Astrocyte (in vitro differentiated cells and primary cell): ENCODE measurements around the gene ZNF207. TPM values are rescaled to one million over a fixed set of nuclear protein-coding genes. Genes with fewer than 3 reads are reported as not detected.
"Not testable (repeated sequence)": the region's sequence is repeated elsewhere in the genome, so short reads cannot be mapped to it uniquely, and the experiment has no call there.

ENCODE experiments used
- DNase-seq: peaks from one replicate; pipeline ENCODE4 v3.0.0-alpha.2; 2010; ENCODE audit warnings: low read depth
- FAIRE-seq: peaks from 2 replicates; lab custom pipeline; 2011; peaks lifted over from hg19 to GRCh38; lab: Jason Lieb, UNC
- H2AFZ ChIP-seq: 2 replicates; pipeline ENCODE4 v1.6.0; 2012; ENCODE audit warnings: low read depth, low read length, inconsistent platforms
- H3K27ac ChIP-seq: 2 replicates; pipeline ENCODE4 v1.5.1; 2011; ENCODE audit warnings: low read depth, low read length, inconsistent platforms
- H3K27me3 ChIP-seq: 2 replicates; pipeline ENCODE4 v1.6.0; 2011; ENCODE audit warnings: low read length, inconsistent platforms; ENCODE audit not compliant: insufficient read depth
- H3K36me3 ChIP-seq: 2 replicates; pipeline ENCODE4 v1.5.1; 2011; ENCODE audit warnings: low read length, inconsistent platforms; ENCODE audit not compliant: insufficient read depth
- H3K4me1 ChIP-seq: 2 replicates; pipeline ENCODE4 v1.5.1; 2011; ENCODE audit warnings: low read length, inconsistent platforms; ENCODE audit not compliant: insufficient read depth
- H3K4me2 ChIP-seq: 2 replicates; pipeline ENCODE4 v1.6.0; 2012; ENCODE audit warnings: low read length, inconsistent platforms
- H3K4me3 ChIP-seq: 2 replicates; pipeline ENCODE4 v1.5.1; 2011; ENCODE audit warnings: low read depth, mild to moderate bottlenecking, low read length, inconsistent platforms; ENCODE audit not compliant: insufficient read depth
- H3K79me2 ChIP-seq: 2 replicates; pipeline ENCODE4 v1.6.0; 2012; ENCODE audit warnings: mild to moderate bottlenecking, low read length, inconsistent platforms; ENCODE audit not compliant: insufficient read depth
- H3K9ac ChIP-seq: 2 replicates; pipeline ENCODE4 v1.6.0; 2012; ENCODE audit warnings: mild to moderate bottlenecking, low read length, inconsistent platforms
- H3K9me3 ChIP-seq: 2 replicates; pipeline ENCODE4 v1.5.1; 2012; ENCODE audit warnings: low read depth, mild to moderate bottlenecking, low read length, inconsistent platforms; ENCODE audit not compliant: insufficient read depth
- H4K20me1 ChIP-seq: 2 replicates; pipeline ENCODE4 v1.6.0; 2012; ENCODE audit warnings: low read length, inconsistent platforms; ENCODE audit not compliant: insufficient read depth
- H3K27ac Mint-ChIP-seq: one replicate; pipeline ENCODE4 v1.8.0; 2021; ENCODE audit warnings: mild to moderate bottlenecking, mixed read lengths; ENCODE audit not compliant: unreplicated experiment
- H3K27me3 Mint-ChIP-seq: one replicate; pipeline ENCODE4 v1.8.0; 2021; ENCODE audit warnings: low read depth, mixed read lengths; ENCODE audit not compliant: unreplicated experiment
- H3K36me3 Mint-ChIP-seq: one replicate; pipeline ENCODE4 v1.8.0; 2021; ENCODE audit warnings: low read depth, mixed read lengths; ENCODE audit not compliant: unreplicated experiment
- H3K4me1 Mint-ChIP-seq: one replicate; pipeline ENCODE4 v1.8.0; 2021; ENCODE audit warnings: low read depth, mixed read lengths; ENCODE audit not compliant: unreplicated experiment
- H3K4me3 Mint-ChIP-seq: one replicate; pipeline ENCODE4 v1.8.0; 2021; ENCODE audit warnings: mild to moderate bottlenecking, moderate library complexity, mixed read lengths; ENCODE audit not compliant: unreplicated experiment
- H3K9me3 Mint-ChIP-seq: one replicate; pipeline ENCODE4 v1.8.0; 2021; ENCODE audit warnings: mild to moderate bottlenecking, mixed read lengths; ENCODE audit not compliant: unreplicated experiment
- CTCF ChIP-seq: IDR thresholded peaks from 2 replicates; pipeline ENCODE4 v1.5.1; 2011; ENCODE audit warnings: low read depth, mild to moderate bottlenecking, inconsistent platforms, low read length, moderate library complexity; ENCODE audit not compliant: insufficient read depth
- EZH2 ChIP-seq: IDR thresholded peaks from 2 replicates; pipeline ENCODE4 v1.6.1; 2012; ENCODE audit warnings: mild to moderate bottlenecking, low read length, inconsistent platforms; ENCODE audit not compliant: insufficient read depth
- total RNA-seq: library from RNA; stranded (reverse); gene quantifications from 2 replicates; pipeline ENCODE4 v1.2.1, GENCODE V29; 2021

Gene ZNF207
- total RNA-seq, 1 donor from 2014 or later, result 168 TPM

- FAIRE-seq (no peak), DNase-seq (no peak)
- Histone ChIP-seq H3K79me2 (no peaks in the 10 kb centered on the region), H3K27ac (no peak overlapping the region), H2AFZ (no peak overlapping the region), H4K20me1 (no peaks in the 10 kb centered on the region), H3K36me3 (no peaks in the 10 kb centered on the region), H3K9ac (no peak overlapping the region), H3K4me2 (no peak overlapping the region), H3K27me3 (peaks cover 18% of the 10 kb centered on the region), H3K4me1 (no peaks in the 10 kb centered on the region), H3K4me3 (no peak overlapping the region), H3K9me3 (no peaks in the 10 kb centered on the region)
- H3K27ac Mint-ChIP-seq, result no peak overlapping the region
- peaks cover under 1% of the 10 kb centered on the region for H3K36me3 Mint-ChIP-seq
- TF ChIP-seq EZH2, result no peak
- no peak for TF ChIP-seq CTCF
- no peak overlapping the region for H3K4me3 Mint-ChIP-seq
- no peaks in the 10 kb centered on the region for H3K4me1 Mint-ChIP-seq
- peaks cover 33% of the 10 kb centered on the region for H3K27me3 Mint-ChIP-seq
- no peaks in the 10 kb centered on the region for H3K9me3 Mint-ChIP-seq
Measured at GRCh38 chr17:32317353-32317752, 32.6 kb upstream of the ZNF207 start.

GRCh38 chr17:32318071-32318470 is 31.9 kb upstream of the ZNF207 start:
- H3K27me3 Mint-ChIP-seq, result peaks cover 36% of the 10 kb centered on the region
- Histone ChIP-seq H3K4me2 (no peak overlapping the region), H3K4me3 (no peak overlapping the region), H3K27me3 (peaks cover 18% of the 10 kb centered on the region), H2AFZ (no peak overlapping the region), H3K9me3 (no peaks in the 10 kb centered on the region), H3K36me3 (no peaks in the 10 kb centered on the region), H4K20me1 (no peaks in the 10 kb centered on the region), H3K27ac (no peak overlapping the region), H3K9ac (no peak overlapping the region), H3K79me2 (no peaks in the 10 kb centered on the region), H3K4me1 (no peaks in the 10 kb centered on the region)
- no peak overlapping the region for H3K4me3 Mint-ChIP-seq
- TF ChIP-seq EZH2 (no peak), CTCF (no peak)
- H3K4me1 Mint-ChIP-seq, result no peaks in the 10 kb centered on the region
- no peaks in the 10 kb centered on the region for H3K9me3 Mint-ChIP-seq
- peaks cover 2% of the 10 kb centered on the region for H3K36me3 Mint-ChIP-seq
- FAIRE-seq (no peak), DNase-seq (no peak)
- no peak overlapping the region for H3K27ac Mint-ChIP-seq

GRCh38 chr17:32319548-32319905 is 30.4 kb upstream of the ZNF207 start:
- H3K27ac ChIP-seq, result no peak overlapping the region
- Mint-ChIP-seq H3K27me3 (peaks cover 33% of the 10 kb centered on the region), H3K27ac (no peak overlapping the region), H3K36me3 (peaks cover 2% of the 10 kb centered on the region), H3K9me3 (no peaks in the 10 kb centered on the region), H3K4me3 (no peak overlapping the region), H3K4me1 (no peaks in the 10 kb centered on the region)
- H3K27me3 ChIP-seq, result peaks cover 16% of the 10 kb centered on the region
- H3K9me3 ChIP-seq, result no peaks in the 10 kb centered on the region
- FAIRE-seq, result no peak
- H3K79me2 ChIP-seq, result no peaks in the 10 kb centered on the region
- H3K4me2 ChIP-seq, result no peak overlapping the region
- H3K36me3 ChIP-seq, result no peaks in the 10 kb centered on the region
- no peak overlapping the region for H3K9ac ChIP-seq
- no peak overlapping the region for H2AFZ ChIP-seq
- no peaks in the 10 kb centered on the region for H3K4me1 ChIP-seq
- no peak overlapping the region for H3K4me3 ChIP-seq
- no peak for DNase-seq
- TF ChIP-seq EZH2 (no peak), CTCF (peak; percentile 93)
- H4K20me1 ChIP-seq, result no peaks in the 10 kb centered on the region

- H3K9me3 Mint-ChIP-seq, H2AFZ ChIP-seq, H3K79me2 ChIP-seq, FAIRE-seq, H3K4me1 ChIP-seq, H3K27ac Mint-ChIP-seq, H3K9ac ChIP-seq, DNase-seq, H3K36me3 ChIP-seq, H3K4me3 ChIP-seq, H3K9me3 ChIP-seq, H3K4me2 ChIP-seq, H3K4me1 Mint-ChIP-seq, H4K20me1 ChIP-seq, H3K36me3 Mint-ChIP-seq, H3K27ac ChIP-seq, H3K4me3 Mint-ChIP-seq: not testable (repeated sequence)
- peaks cover 28% of the 10 kb centered on the region for H3K27me3 Mint-ChIP-seq
- peaks cover 10% of the 10 kb centered on the region for H3K27me3 ChIP-seq
Measured at GRCh38 chr17:32320080-32320479, 29.9 kb upstream of the ZNF207 start.
